Hepatocyte (in vitro differentiated cells): Measurements from ENCODE around the gene SMARCB1. TPM values are rescaled to one million over a fixed set of nuclear protein-coding genes. Genes with fewer than 3 reads are reported as not detected.

Experiments used
- DNase-seq: peaks from one replicate; pipeline ENCODE4 v3.0.0-alpha.2; 2016; ENCODE audit warnings: low spot score
- H2AFZ ChIP-seq: fragments of 200-600 bp; sonication (generic); 2 replicates; pipeline ENCODE4 v1.6.0; 2016; ENCODE audit warnings: antibody characterized with exemption, mild to moderate bottlenecking
- H3K27ac ChIP-seq: fragments of 200-600 bp; sonication (generic); 2 replicates; pipeline ENCODE4 v1.5.1; 2016; ENCODE audit warnings: mild to moderate bottlenecking
- H3K27me3 ChIP-seq: fragments of 200-600 bp; sonication (generic); 2 replicates; pipeline ENCODE4 v1.6.1; 2016
- H3K36me3 ChIP-seq: fragments of 200-600 bp; sonication (generic); replicated peaks from 2 replicates; pipeline ENCODE4 v1.5.1; 2016; ENCODE audit warnings: low read depth; ENCODE audit not compliant: insufficient read depth
- H3K4me1 ChIP-seq: fragments of 200-600 bp; sonication (generic); 2 replicates; pipeline ENCODE4 v1.5.1; 2016; ENCODE audit warnings: mild to moderate bottlenecking, moderate library complexity; ENCODE audit not compliant: insufficient read depth
- H3K4me2 ChIP-seq: fragments of 200-600 bp; sonication (generic); 2 replicates; pipeline ENCODE4 v1.6.0; 2016
- H3K4me3 ChIP-seq: fragments of 200-600 bp; sonication (generic); 2 replicates; pipeline ENCODE4 v1.5.1; 2016; ENCODE audit warnings: mild to moderate bottlenecking
- H3K79me2 ChIP-seq: fragments of 200-600 bp; sonication (generic); 2 replicates; pipeline ENCODE4 v1.6.0; 2017; ENCODE audit warnings: mild to moderate bottlenecking
- H3K9me2 ChIP-seq: fragments of 200-600 bp; sonication (generic); replicated peaks from 2 replicates; pipeline ENCODE4 v1.6.0; 2017; ENCODE audit warnings: mild to moderate bottlenecking; ENCODE audit not compliant: insufficient read depth
- H3K9me3 ChIP-seq: fragments of 200-600 bp; sonication (generic); 2 replicates; pipeline ENCODE4 v1.5.1; 2016; ENCODE audit warnings: low read depth, mild to moderate bottlenecking
- H4K20me1 ChIP-seq: fragments of 200-600 bp; sonication (generic); 2 replicates; pipeline ENCODE4 v1.6.0; 2016; ENCODE audit warnings: mild to moderate bottlenecking; ENCODE audit not compliant: insufficient read depth, poor library complexity, severe bottlenecking
- EZH2 ChIP-seq: fragments of 200-600 bp; sonication (generic); IDR thresholded peaks from 2 replicates; pipeline ENCODE4 v1.6.1; 2016; ENCODE audit warnings: antibody characterized with exemption, mild to moderate bottlenecking, borderline replicate concordance
- EZH2phosphoT487 ChIP-seq: fragments of 200-600 bp; sonication (generic); IDR thresholded peaks from one replicate; pipeline ENCODE4 v1.6.1; 2018; ENCODE audit warnings: antibody characterized with exemption, mild to moderate bottlenecking, low read depth, moderate library complexity; ENCODE audit not compliant: unreplicated experiment, severe bottlenecking
- WGBS: methylation state at CpG from one replicate; pipeline ENCODE4 v1.1.6; 2016; ENCODE audit warnings: low lambda C conversion rate; ENCODE audit errors: missing lambda C conversion rate; 5-methylcytosine and 5-hydroxymethylcytosine counted together
- polyA plus RNA-seq: library from polyadenylated mRNA; unstranded; fragments of >200 nt; fragmentation: Nextera tagmentation; extraction: Ambion mirVana; gene quantifications from 2 replicates; pipeline ENCODE4 v1.2.1, GENCODE V29; 2016
- total RNA-seq: library from RNA; depleted of rRNA; stranded (reverse); fragments of >200 nt; gene quantifications from 2 replicates; pipeline ENCODE4 v1.2.3, GENCODE V29; 2014
- TF ChIP-seq, protein P1 (sequence below): fragments of 200-600 bp; sonication (generic); IDR thresholded peaks from 2 replicates; pipeline ENCODE4 v1.5.1; 2016; ENCODE audit warnings: antibody characterized with exemption, mild to moderate bottlenecking; ENCODE audit not compliant: poor library complexity

SMARCB1 gene
- total and polyA plus RNA-seq, 2 experiments from 2014 or later: 84.3 to 120 TPM

DNA sequence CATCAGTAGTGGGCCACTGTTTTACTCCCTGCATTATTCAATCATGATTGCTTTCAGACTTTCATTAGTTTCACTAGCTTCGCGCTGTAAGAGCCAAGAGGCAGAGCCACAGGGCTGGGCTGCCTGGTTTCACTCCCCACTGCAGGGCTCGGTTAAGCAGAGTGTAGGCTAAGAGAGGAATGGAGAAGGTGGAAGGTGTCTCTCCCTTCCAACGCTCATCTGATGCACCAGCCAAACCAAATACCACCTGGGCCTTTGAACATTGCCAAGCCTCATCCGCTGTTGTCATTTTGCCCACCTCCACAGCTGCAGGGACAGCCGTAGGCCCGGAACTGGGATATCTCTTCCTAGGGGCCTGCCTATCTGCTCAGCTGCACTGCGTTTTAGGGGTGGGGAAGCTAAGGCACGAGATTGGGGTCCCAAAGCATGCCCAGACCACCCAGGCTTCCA is 480 bp upstream of the SMARCB1 start:
- Histone ChIP-seq H3K4me2 (peak overlapping the region; percentile 85), H3K9me3 (no peaks in the 10 kb centered on the region), H3K27me3 (no peaks in the 10 kb centered on the region), H3K79me2 (peaks cover 41% of the 10 kb centered on the region), H3K4me3 (no peak overlapping the region), H2AFZ (peak overlapping the region; percentile 77), H3K27ac (peak overlapping the region; percentile 100), H3K36me3 (no peaks in the 10 kb centered on the region), H3K4me1 (peaks cover 67% of the 10 kb centered on the region), H4K20me1 (peaks cover 40% of the 10 kb centered on the region), H3K9me2 (no peaks in the 10 kb centered on the region)
- 73% methylated on average over 9 of the region's 9 CpGs for WGBS
- no peak for TF ChIP-seq EZH2
- no peak for TF ChIP-seq EZH2phosphoT487
- TF ChIP-seq, protein P1, sequence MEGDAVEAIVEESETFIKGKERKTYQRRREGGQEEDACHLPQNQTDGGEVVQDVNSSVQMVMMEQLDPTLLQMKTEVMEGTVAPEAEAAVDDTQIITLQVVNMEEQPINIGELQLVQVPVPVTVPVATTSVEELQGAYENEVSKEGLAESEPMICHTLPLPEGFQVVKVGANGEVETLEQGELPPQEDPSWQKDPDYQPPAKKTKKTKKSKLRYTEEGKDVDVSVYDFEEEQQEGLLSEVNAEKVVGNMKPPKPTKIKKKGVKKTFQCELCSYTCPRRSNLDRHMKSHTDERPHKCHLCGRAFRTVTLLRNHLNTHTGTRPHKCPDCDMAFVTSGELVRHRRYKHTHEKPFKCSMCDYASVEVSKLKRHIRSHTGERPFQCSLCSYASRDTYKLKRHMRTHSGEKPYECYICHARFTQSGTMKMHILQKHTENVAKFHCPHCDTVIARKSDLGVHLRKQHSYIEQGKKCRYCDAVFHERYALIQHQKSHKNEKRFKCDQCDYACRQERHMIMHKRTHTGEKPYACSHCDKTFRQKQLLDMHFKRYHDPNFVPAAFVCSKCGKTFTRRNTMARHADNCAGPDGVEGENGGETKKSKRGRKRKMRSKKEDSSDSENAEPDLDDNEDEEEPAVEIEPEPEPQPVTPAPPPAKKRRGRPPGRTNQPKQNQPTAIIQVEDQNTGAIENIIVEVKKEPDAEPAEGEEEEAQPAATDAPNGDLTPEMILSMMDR: no peak
- DNase-seq: no peak

- Histone ChIP-seq H3K4me3 (peak overlapping the region; percentile 91), H3K9me2 (no peaks in the 10 kb centered on the region), H4K20me1 (peaks cover 50% of the 10 kb centered on the region), H3K36me3 (no peaks in the 10 kb centered on the region), H3K27me3 (no peaks in the 10 kb centered on the region), H3K27ac (peak overlapping the region; percentile 100), H3K79me2 (peaks cover 54% of the 10 kb centered on the region), H3K4me1 (peaks cover 66% of the 10 kb centered on the region), H3K9me3 (no peaks in the 10 kb centered on the region), H3K4me2 (peak overlapping the region; percentile 85), H2AFZ (no peak overlapping the region)
- no peak for TF ChIP-seq EZH2
- TF ChIP-seq, protein P1: no peak
- TF ChIP-seq EZH2phosphoT487: no peak
- DNase-seq: no peak
- WGBS: 3% methylated on average over 5 of the region's 5 CpGs
These were observed 782 bp downstream of the SMARCB1 start for GRCh38 chr22:23787600-23787896.

GRCh38 chr22:23787910-23788309 is 1.1 kb downstream of the SMARCB1 start:
- WGBS: 23% methylated on average over 3 of the region's 3 CpGs
- Histone ChIP-seq H3K9me3 (no peaks in the 10 kb centered on the region), H3K27me3 (no peaks in the 10 kb centered on the region), H2AFZ (no peak overlapping the region), H3K4me3 (peak overlapping the region; percentile 91), H3K4me2 (peak overlapping the region; percentile 85), H4K20me1 (peaks cover 54% of the 10 kb centered on the region), H3K27ac (peak overlapping the region; percentile 100), H3K79me2 (peaks cover 58% of the 10 kb centered on the region), H3K36me3 (no peaks in the 10 kb centered on the region), H3K9me2 (no peaks in the 10 kb centered on the region), H3K4me1 (peaks cover 66% of the 10 kb centered on the region)
- DNase-seq: no peak
- TF ChIP-seq EZH2: no peak
- TF ChIP-seq, protein P1: no peak
- TF ChIP-seq EZH2phosphoT487: no peak

DNA sequence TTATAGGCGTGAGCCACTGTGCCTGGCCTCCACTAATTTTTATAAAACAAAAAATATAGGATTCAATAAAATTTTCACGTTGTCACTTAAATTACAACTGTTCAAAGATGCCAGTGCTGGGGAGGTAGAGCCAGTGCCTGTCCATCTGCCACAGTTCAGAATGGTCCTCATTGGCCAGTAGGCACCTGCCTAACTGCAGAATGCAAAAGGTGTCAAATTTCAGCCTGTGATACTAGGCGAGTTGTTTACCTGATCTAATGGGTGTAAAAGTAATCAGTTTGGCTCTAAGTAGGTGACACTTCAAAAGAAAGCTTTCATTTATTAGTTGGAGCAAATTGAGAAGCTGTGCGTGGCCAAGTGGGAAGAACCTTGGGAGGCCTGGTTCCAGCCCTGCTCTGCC is 2.4 kb downstream of the SMARCB1 start:
- peak overlapping the region; percentile 78 for H3K27ac ChIP-seq
- H3K36me3 ChIP-seq: no peaks in the 10 kb centered on the region
- DNase-seq: no peak
- no peak overlapping the region for H3K4me3 ChIP-seq
- peaks cover 68% of the 10 kb centered on the region for H3K79me2 ChIP-seq
- peaks cover 57% of the 10 kb centered on the region for H4K20me1 ChIP-seq
- H3K9me3 ChIP-seq: no peaks in the 10 kb centered on the region
- peak overlapping the region; percentile 85 for H3K4me2 ChIP-seq
- H3K4me1 ChIP-seq: peaks cover 54% of the 10 kb centered on the region
- no peaks in the 10 kb centered on the region for H3K27me3 ChIP-seq
- no peak overlapping the region for H2AFZ ChIP-seq
- WGBS: 57% methylated on average over 4 of the region's 4 CpGs
- H3K9me2 ChIP-seq: no peaks in the 10 kb centered on the region
- TF ChIP-seq EZH2phosphoT487 (no peak), EZH2 (no peak)
- TF ChIP-seq, protein P1: no peak
